ENCODE data around the gene DENND1A.
A peak's percentile ranks its signal among the peaks of the same experiment; 100 is the strongest.

The DENND1A gene

DNA sequence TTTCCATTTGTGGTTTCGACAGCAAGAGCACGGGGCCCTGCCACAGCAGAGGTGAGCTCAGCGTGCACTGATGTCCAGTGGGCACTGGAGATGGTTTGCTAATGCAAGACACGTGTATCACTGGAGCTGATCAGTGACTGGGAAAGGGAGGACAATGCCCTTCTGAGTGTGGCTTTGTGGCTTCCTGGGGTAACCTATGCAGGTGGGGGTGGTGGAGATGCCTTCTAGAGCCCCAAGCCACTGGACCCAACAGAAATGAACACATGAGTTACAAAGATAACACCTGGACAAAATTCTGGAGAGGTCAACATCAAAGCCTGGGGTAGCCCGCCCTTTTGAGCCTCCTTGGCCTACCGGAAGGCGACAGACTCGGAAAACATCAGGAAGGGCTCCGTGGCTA, 312.6 kb downstream of the DENND1A start:
- DNase-seq (ENCODE audit: low read depth, low spot score): no peak

DNA sequence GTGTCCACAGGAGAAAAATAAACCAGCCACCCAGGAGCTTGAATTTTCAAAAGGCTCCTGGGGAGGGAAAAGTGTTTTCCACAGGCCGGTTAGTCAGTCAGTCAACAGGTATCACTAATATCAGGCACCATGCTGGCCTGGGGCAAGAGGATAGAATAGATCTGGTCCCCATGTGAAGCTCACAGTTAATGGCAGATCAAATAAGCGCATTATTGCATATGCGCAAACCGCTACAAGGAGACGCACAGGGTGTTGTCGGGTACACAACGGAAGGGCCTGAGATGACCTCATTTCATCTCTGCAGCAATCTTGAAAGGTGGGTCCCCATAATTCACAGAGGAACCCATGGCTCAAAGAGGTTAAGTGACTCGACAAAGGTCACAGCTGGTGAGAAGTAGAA, 313.2 kb downstream of the DENND1A start:
- no peak for DNase-seq (ENCODE audit: low read depth, low spot score)

DNA sequence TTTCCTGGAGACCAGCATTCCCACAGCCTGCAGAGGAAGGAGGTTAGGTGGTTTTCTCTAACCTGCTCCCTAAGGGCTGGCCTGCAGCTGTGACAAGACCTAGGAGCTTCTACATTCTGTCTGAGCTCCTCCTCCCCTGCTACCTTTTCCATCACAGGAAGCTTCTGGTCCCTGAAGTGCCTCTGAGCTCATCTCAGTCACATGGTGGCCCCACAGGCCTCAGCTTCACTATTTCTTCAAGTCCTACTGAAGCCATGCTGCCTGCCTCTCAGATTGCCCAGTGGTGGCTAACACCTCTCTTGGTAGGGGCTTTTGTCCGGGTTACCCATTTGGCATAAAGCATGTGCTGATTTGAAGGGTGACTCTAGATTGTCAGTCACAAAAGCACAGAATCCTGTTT, 314.5 kb downstream of the DENND1A start:
- DNase-seq (ENCODE audit: low read depth, low spot score): no peak

DNA sequence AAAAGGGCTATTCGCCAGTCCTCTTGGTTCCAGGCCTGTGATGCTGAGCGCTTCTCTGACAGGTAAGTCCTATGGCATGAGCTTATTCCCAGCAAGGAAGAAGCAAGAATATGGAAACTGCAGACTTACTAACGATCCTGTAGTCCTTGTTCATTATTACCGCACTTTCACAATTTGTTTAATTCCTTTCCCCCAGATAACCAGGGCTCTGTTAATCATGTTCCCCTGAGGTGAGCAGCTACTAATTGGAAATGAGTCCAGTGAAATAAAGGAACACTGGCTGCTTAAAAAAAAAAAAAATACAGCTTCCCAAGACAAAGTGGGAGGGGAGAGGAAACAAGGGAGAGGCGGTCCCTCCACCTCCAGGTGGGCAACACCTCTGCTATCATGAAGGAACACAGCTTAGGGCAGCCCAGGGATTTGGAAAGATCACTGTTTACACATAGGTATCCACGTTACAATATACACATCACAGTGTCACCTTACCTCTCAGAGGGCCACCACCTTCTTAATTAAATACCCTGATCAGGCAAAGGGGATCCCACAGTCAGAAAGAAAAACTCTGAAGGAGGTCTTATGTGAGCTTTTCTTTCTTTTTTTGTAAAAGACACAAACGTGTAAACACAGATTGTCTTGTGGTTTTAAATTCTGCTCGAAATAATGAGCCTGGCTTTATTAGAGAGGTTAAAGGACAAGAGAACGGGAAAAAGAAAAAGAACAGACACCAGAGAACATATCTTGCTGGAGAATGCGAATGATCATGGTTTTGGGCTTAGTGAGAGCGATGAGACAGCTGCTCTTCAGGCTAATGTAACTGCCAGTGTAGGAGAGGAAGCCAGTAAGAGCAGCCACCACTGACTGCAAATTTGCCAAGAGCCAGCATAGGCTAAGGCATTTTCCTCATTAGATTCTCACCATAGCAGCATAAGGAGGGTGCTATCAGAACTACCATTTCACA, 315.3 kb downstream of the DENND1A start:
- no peak for DNase-seq (ENCODE audit: low read depth, low spot score)

DNA sequence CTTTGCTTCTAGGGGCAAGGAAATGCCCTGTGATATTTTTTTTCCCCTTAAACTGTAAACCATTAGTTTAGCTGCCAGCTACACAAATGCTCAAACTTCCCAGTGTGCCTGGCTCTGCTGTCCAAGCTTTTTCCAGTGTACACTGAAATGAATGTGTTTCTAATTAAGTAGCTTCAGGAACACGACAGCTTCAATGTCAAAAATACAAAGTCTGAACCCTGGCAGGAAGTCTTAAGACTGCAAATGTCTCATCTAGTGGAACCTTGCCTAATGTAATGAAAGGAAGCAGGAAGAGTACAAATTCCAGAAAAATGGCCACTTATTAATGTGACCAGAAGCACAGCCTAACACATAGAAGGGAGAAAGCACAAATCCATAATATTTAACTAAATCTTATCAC, 318.7 kb downstream of the DENND1A start:
- DNase-seq (ENCODE audit: low read depth, low spot score): no peak

DNA sequence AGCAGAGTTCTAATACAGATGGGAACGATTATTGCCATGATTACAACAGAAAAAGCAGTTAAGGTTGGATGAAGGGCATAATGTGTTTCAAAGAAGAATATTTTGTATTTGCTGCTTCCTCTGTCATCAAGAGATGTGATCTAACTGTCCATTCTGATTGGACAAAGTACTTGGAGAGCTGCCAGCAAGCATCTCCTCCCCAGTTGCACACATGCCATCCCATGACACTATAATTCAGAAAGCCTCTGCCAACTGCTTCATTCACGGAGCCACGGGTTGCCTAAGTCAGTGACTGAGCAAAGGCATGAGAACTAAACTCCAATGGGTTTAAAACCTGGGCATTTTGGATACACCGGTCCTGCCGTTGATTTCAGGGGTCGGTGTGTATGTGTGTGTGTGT, 320.1 kb downstream of the DENND1A start:
- no peak for DNase-seq (ENCODE audit: low read depth, low spot score)

DNA sequence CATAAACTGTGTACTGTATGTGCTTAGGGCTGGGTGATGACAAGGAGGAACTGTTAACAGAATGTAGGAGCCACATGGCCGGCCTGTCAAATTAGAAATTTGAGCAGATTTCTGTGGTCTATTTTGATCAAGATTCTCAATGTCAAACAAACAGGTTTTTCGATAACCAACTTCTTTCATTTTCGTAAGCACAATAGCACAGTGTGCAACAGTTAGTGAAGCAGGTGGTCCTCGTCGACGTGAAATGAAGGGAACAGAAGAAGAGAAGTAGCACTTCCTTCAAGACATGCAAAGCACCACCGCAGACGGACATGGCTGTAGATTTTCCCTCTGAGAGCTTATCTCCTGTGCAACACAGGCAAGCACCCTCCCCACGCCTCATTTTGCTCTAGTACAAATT, 321.8 kb downstream of the DENND1A start:
- no peak for DNase-seq (ENCODE audit: low read depth, low spot score)

DNA sequence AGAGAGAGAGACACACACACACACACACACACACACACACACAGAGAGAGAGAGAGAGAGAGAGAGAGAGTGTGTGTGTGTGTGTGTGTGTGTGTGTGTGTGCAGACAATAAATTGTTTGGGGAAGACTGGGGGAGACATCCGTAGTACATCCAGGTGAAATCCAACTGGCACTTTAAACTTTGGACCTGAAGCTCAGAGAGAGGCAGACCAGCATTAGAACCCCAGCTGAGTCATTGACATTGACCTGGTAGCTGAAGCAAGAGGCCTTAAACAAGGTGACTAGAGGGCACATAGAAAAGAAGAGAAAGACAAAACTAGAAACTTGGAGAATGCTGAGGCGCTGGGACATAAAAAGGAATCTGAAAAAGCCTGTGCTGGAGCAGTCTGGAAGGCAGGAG, 322.4 kb downstream of the DENND1A start:
- DNase-seq (ENCODE audit: low read depth, low spot score): no peak

DNA sequence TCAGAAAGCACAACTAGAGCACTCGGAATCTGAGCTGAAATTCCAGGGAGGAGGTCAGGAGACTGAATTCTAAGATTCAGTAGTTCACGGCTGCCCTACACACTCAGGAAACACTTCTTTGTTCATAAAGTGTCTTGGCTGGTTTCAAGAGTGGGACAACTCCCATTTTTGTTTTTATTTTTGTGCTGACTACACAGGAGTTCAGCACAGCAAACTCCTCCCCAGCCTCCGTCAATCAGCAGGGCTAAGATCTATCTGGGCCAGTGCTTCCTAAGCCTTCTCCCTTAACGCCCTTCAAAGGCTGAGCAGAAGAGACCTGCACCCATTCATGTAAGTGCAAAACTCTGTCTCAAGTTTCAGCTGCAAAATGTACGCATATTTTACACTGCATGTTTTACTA, 323.8 kb downstream of the DENND1A start:
- no peak for DNase-seq (ENCODE audit: low read depth, low spot score)

DNA sequence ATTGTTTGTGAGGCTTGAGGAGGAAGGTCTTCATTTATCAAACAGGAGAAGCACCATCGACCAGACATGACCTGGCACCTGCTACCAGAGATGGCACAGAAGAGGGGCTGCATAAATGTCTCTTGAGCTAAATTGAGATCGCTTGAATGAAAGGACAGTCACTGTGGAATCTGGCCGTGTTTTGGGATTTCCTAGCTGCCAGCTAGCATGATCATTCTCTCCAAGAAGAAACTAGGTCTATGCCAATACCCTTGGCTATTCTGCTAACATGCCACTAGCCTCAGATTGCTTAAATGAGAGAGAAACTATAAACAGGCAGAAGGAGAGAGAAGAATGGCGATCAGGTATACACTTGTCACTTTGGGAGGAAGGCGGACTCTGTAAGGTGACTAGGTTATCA, 324.6 kb downstream of the DENND1A start:
- no peak for DNase-seq (ENCODE audit: low read depth, low spot score)

DNA sequence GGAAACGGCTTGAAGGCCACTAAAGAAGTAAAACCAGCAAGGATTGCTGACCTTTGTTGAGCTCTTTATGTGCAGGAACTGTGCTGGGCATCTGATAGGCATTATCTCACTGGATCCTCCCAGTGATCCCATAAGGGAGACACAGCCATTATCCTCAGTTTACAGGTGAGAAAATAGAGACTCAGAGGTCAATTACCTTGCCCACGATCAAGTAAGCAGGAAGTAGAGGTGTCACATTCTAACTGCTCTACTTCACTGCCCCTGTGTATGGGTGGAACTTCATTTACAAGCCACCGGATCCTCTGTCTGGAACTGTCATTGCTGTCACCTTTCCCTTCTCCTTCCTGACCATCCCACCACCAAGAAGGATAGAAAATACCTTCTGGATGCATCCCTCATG, 325.1 kb downstream of the DENND1A start:
- no peak for DNase-seq (ENCODE audit: low read depth, low spot score)

DNA sequence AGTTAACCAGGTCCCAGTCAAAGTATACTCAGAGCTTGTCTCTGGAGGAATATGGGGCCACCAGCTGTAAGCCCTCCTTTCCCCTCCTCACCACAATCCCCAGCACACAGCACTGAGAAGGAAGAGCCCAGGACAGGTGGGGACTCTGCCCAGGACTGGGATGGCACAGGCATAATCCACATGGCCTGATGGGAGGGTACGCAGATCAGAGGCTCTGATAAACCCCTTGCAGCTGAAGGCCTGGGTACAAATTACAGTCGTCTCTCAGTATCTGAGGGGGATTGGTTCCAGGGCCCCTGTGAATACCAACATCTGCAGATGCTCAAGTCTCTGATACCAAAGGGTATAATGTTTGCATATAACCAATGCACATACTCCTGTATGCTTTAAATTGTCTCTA, 328.1 kb downstream of the DENND1A start:
- DNase-seq (ENCODE audit: low read depth, low spot score): no peak

DNA sequence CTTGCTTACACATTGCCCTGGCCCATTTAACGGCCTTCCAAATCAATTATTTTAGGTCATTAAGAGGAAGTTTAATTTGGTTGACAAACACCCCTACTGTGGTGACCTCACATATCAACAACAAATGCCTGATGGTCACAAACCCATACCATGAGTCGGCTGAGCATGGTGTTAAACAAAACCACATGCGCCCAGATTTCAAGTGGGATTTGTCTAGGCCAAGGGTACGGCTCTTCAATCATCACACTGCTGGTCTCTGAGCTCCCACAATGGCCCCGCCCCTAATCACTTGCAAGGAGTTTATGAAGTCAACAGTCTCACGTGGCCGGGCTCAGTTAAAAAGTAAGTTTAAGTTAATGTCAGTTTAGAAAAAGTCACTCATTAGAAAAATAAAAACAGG, 330.1 kb downstream of the DENND1A start:
- DNase-seq (ENCODE audit: low read depth, low spot score): no peak

DNA sequence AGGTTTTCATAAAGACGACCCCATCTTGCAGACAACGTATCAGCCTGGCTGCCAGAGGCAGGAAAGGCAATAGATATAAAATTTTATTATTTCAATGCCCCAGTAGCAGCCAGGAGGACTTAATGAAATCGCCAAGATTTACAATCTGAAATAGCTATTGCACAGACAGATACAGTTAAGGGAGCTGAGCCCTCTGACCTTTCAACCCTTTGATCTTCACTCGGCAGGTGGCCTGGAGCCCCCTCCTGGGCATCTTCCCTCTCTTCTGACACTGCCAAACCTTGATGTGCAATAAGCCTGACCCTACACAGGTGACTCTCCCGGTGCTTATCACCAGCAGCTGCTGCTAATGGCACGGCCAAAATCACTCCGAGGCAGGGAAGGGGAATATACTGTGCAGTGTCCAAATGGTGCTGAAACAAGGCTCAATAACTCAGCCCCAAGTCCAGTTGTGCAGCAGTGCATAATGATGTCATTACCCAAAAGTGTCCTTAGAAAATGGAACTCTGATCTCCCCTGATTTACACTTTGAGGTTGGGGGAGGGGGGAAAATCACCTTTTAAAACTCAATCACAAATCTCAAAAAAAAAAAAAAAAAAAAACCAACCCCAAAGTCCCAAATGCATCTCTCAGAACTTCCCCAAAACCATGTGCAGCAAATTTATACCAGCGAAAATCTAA, 331.9 kb downstream of the DENND1A start:
- DNase-seq (ENCODE audit: low read depth, low spot score): no peak

DNA sequence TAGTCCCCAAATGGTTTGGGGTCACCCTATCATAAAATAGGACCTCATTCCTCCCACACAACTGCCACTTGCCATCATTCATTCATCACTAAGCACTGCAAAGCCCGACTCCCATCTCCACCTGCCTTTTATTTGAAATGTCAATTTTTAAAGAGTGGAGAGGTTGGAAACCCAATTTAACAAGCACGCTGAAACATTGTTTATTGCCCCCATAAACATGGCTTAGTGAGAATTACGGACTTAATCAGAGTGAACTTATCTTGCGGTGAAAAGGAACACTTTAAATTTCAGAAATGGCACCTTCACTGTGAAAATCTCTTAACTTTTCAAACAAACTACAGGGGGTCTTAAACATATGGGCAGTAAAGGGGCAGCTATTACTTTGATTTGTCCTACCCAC, 332.9 kb downstream of the DENND1A start:
- no peak for DNase-seq (ENCODE audit: low read depth, low spot score)

DNA sequence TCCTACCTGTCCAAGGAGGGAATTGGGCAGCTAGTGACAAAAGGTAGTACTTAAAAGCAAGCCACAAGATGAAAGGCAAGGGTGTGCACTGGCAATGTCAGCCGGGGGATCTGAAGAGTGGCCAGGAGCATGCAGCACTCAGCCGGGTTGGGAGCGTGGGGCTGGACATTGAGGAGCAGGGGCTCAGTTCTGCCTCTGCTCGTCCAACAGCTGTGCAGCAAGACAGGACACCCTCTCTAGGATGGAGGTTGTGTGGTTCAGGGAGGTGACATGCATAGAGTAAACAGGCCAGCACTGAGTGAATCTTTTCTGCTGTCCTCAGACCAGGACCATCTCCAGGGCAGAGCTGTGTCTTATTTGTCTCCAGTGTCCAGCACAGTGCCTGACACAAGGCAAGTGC, 338.6 kb downstream of the DENND1A start:
- DNase-seq (ENCODE audit: low read depth, low spot score): no peak

DNA sequence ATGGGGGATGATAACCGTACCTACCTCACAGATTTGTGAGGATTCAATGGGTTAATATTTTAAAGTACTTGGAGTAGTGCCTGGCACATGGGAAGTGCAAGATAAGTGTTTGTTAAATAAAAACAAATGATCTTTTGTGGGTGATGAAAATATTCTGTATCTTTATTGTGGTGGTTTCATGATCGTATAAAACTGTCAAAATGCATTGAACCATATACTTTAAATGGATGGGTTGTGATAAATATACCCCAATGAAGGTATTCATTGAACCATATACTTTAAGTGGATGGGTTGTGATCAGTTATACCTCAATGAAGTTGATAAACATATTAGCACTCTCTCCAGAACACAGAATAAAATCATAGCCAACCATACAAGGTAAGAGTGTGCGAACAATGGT, 339.4 kb downstream of the DENND1A start:
- no peak for DNase-seq (ENCODE audit: low read depth, low spot score)

DNA sequence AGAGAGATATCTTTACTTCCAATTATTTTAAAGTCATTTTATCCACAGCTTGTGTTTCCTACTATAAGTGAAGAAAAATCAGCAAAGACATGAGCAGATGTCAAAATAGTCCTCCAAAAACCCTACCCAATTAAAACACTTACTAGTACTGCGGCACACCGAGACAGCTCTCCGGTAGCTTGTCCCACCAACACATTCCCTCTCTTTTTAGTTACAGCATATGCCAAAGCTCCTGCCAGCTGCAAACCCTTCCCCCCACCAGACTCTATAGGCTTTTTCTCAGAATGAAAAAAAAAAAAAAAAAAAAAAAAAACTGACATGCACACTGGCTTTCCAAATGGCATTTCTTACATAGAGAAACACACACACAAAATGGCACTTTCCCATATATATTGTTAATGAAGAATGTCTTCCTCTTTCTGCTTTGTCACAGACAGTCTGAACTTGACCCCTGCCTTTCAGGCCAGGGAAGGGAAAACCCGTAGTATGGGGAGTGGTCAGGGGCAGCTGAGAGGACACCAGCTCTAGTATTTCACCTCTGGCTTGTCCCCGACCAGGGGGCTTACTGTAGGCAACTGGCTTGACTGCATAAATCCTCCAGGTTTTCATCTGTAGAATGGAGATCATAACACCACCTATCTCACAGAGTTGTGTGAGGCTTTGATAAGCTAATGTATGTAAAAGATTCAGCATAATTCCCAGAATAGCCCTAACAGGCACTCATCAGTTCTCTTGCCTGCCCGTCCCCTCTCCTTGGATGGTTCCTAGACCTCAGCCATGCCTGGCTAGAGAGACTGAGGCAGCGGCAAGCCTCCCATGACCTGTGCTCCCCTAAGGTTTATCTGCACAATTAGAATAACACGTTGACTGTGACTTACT, 340.3 kb downstream of the DENND1A start:
- no peak for DNase-seq (ENCODE audit: low read depth, low spot score)

DNA sequence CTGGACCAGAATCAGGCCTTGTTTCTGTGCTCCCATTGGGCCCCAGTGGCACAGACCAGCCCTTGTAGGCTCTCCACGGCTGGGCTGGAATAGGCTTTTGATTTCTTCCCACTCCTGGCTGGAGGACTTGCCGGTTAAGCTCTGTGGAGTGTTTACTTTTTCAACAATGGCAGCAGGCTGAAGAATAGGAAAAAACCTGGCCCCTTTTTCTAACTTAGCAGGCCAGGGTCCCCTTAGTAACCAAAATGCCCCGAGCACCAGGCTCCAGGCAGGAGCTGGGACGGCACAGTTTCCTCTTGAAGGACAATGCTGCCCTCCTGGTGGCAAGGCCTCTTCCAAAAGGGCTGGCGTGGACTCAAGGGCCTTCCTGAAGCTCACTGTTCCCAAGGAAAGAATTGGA, 343.7 kb downstream of the DENND1A start:
- DNase-seq (ENCODE audit: low read depth, low spot score): no peak

DNA sequence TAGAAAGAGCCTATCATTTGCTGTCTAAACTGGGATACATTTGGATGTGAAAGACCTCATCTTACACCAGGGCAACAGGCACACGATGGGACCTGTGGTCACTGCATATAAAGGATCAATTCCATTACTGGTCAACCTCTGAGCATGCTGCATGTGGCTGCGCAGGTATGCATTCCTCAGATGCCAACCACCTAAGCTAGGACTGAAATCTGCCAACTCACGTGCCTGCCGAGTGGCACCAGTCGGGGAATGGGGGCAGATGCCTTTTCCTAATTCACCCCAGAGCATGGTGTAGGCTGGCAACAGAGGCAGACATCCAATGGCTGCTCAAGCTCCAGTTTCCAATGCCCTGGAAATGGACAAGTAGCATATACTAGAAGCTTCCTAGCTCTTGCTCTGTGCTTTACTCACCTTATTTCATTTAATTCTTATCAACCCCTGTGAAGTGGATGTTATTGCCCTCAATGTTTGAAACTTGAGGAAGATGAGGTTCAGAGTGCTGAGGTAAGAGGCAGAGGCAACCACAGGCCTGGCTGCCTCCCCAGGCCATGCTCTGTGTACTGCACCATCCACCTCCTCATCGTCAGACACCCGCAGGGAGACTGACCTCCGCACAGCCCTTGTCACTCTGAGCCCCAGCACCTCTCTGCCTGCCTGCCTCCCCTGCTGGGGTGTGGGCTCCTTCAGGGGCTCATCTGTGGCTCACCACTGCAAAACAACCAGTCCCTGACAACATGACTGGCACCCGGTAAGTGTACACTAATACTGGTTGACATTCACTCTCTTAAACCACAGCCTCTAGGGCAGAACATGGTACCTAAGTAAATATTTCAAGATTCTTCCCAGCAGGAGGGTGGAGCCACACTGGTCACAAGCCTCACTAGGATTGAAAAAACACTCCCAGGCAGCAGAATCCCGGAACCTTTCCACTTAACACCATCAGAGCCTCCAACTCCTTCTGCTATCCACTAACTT, 345.4 kb downstream of the DENND1A start:
- DNase-seq (ENCODE audit: low read depth, low spot score): peak; percentile 18

DNA sequence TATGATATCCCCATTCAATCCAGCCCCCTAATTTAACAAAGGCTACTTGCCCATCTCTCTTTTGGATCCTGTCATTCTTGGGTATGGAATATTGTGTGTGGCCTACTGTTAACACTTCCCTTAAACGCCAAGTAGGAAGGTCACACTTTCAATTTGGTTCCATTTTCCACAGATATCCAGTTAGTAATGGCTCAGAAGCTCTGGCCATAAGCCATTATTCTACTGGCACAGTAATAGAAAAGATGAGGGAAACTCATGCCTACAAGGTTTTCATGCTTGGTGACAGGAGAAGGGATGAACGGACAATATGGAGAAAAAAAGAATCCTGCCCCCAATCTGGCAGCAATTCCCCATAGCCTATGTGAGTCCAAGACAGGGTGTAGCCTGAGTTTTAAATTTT, 346.3 kb downstream of the DENND1A start:
- DNase-seq (ENCODE audit: low read depth, low spot score): no peak
